GM21737 (cell line): ENCODE data around the gene SYNGR3.
"Not testable (repeated sequence)": the region's sequence is repeated elsewhere in the genome, so short reads cannot be mapped to it uniquely, and the experiment has no call there.

Experiments
- ATAC-seq: cut with Tn5 transposase; IDR thresholded peaks from one replicate; pipeline ENCODE4 v1.9.1; 2021; ENCODE audit warnings: mild to moderate bottlenecking, moderate library complexity; ENCODE audit not compliant: unreplicated experiment

The SYNGR3 gene

DNA sequence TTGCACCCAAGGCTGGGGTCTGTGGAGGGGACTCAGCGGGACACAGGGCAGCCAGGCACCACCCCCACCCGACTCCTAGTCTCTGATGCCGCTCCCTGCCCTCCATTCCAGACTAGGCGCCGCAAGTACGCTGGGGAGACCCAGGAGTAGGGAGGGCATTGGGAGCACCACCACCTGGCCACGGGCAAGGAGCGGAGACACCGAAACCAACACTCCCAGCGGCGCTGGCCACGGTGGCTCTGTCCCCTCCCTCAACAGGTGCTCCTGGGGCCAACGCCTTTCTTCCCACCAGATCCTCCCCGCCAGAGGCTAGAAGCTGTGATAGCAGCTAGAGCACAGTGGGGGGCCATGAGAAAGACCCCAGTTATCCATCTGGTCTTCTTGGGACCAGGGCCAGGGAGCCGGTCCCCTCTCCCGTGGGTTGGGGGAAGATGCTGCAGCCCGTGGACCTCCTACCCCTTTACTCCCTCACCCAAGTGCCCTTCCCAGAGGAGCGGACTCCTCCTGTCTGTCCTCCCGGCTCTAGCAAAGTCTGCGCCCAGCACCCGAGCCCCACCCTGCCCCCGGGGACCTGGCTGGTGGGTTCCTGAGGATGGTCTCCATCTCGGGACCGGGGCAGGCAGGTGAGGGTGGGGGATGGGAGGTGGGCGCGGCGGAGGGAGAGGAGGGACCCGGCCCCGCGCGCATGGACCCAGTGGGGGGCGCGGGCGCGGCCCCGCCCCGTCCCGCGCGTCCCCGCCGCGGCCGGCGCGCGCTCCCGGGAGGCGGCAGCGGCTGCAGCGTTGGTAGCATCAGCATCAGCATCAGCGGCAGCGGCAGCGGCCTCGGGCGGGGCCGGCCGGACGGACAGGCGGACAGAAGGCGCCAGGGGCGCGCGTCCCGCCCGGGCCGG lies at the start of gene SYNGR3:
Gene SYNGR3 (plus strand): TSS at position 762 of the 892 bp plus-strand sequence. CDS start 133 bp downstream, outside the sequence.
- ATAC-seq = no peak

- ATAC-seq = no peak
Observed at GRCh38 chr16:1940273-1941161, 49.3 kb upstream of the SYNGR3 start.

- ATAC-seq = no peak
Observed at GRCh38 chr16:1941162-1942046, 48.4 kb upstream of the SYNGR3 start.

DNA sequence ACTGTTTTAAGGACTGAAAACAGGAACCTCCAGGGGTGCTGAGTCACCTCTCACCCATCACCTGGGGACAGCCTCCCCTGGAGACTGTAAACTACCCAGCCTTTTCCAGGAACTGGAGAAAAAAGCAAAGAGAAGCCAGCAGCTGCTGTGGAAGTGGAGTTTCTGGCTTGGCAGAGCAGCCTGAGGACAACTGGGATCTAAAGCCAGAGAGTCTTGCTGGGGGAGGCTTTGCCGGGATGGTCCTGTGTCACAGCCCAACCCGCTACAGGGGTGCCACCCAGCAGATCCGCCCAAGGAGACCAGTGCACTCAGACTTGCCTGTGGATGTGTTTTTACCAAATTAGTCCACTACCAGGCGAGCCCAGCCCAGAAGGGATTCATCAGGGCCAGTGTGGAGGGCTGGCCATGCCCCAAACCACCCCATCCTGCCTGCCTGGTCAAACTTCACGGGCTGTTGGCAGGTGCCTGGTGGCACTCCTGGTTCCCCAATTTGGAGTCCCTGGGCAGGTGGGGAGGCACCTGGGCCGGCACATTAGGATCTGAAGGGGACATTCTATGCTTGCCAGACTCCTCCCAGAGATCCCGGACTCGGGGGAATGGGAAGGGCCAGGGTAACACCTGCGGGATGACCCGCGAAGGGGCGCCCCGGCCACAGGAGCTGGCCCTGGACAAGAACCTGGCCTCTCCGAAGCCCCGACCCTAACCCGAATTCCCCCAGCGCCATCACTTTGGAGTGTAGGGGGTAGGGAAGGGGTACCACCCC lies 47.5 kb upstream of the SYNGR3 start:
- ATAC-seq = no peak

DNA sequence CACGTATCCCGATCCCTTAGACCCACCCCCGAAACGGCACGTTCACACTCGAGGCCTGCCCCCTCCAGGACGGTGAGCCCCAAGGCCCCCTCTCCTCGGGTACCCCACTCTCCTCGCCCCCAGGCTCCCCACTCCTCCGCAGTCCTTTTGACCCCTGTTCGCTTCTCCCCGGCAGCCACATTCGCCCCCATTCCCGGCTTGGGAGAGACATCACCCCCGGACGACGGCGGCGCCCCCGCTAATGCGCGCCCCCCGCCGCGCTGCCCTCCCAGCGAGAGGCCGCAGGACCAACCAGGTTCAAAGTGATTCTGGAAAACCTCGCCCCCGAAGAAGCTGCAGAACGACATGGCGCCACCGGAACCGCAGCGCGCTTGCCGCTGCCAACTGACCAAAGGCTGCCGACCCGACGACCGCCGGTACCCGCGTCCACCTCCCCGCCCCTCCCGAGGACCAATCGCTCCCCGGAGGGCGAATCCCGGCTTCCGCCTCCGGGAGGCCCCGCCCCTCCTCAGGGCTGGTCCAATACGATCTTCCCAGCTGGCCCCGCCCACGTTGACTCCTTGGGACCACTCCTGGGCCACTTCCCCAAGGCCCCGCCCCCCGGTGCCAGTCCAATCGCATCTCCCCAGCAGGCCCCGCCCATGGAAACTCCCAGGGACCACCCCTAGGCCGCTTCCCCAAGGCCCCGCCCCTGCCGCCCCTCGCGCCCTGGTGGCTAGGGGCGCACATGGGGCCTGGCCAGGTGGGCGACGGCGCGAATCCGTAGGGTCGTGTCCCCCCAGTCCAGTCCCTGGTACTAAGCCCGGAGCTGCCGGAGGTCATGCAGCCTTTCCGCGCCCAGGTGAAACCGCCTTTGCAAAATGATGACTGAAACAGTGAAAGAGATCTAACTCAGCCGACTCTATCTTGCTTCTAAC lies 46.7 kb upstream of the SYNGR3 start, which contains the start of gene MSRB1:
Gene MSRB1 (minus strand): TSS at position 390 of the 917 bp plus-strand sequence. CDS start 43 bp downstream, at position 347.
- ATAC-seq = peak; percentile 84

DNA sequence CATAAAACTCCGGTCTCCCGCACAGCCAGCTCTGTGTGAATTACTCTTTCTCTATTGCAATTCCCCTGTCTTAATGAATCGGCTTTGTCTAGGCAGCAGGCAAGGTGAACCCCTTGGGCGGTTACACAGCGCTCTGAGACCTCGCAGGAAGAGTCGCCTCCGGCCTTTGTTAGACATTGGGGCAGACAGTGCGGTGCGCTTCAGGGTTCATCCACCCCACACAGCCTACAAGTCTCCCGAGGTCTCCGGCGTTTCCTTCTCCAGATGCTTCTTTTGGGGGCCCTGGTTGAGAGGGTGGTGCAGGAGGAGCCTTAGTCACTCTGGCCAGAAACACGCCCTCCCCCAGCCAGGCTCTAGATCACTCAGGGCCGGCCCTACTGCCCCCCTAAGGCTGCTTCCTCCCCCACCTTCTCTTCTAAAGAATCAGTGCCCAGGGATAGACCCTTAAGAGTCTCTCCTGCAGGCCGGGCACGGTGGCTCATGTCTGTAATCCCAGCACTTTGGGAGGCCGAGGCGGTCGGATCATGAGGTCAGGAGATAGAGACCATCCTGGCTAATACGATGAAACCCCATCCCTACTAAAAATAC lies 45.1 kb upstream of the SYNGR3 start:
- no peak for ATAC-seq

- no peak for ATAC-seq
Observed at GRCh38 chr16:1945559-1946391, 44.0 kb upstream of the SYNGR3 start.

GRCh38 chr16:1946495-1947368 lies 43.0 kb upstream of the SYNGR3 start:
- no peak for ATAC-seq

DNA sequence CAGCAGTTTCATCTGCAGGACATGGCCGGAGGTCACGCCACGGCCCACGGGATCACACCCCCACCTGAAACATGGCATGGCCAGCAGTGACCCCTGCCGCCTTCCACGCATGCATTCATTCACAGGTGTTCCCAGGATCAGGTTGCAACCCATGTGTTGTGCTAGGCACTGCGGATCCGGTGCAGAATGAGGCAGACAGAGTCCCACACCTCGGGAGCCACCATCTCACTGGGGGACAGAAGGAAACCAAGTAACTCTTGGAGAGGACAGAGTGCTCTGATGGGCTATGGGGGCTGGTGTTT lies 42.5 kb upstream of the SYNGR3 start:
- no peak for ATAC-seq

DNA sequence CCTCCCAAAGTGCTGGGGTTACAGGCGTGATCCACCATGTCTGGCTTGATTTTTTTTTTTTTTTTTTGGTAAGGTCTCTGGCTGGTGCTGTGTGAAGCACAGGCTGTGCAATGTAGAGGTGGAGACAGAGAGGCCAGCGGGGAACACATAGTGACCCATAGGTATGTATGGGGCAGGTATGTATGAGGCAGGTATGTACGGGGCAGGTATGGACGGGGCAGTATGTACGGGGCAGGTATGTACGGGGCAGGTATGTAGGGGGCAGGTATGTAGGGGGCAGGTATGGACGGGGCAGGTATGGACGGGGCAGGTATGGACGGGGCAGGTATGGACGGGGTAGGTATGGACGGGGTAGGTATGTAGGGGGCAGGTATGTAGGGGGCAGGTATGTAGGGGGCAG lies 40.3 kb upstream of the SYNGR3 start:
- ATAC-seq = no peak

DNA sequence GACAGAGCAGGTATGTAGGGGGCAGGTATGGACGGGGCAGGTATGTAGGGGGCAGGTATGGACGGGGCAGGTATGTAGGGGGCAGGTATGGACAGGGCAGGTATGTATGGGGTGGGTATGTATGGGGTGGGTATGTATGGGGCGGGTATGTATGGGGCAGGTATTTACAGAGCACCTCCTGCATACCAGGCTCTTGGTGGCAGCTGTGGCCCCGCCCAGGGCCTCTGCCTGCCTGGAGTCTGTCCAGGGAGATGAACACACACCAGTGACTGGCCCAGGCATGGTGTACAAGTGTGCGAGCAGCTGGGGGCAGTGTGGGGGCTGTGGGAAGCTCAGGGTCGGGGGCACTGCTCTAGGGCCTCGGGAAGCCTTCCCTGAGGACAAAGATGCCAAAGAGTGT lies 39.7 kb upstream of the SYNGR3 start:
- ATAC-seq = no peak

DNA sequence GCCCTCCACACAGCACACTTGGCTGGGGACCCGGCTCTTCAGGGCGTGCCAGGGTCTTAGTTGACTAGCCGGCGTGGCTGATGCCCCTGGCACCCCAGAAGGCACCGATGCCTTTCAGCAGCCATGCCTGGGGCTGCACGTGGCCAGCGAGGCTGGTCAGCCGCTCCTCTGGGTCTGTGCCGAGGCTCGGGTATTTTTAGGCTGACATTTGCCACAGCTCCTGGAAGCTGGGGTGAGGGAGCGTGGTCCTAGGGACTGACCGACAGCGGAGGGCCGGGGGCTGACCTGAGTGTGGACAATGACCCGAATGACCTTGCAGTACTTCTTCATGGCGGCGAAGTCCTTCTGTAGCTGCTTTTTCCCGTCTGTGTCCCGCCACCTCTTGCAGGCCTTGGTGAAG lies 39.2 kb upstream of the SYNGR3 start:
- ATAC-seq = no peak

DNA sequence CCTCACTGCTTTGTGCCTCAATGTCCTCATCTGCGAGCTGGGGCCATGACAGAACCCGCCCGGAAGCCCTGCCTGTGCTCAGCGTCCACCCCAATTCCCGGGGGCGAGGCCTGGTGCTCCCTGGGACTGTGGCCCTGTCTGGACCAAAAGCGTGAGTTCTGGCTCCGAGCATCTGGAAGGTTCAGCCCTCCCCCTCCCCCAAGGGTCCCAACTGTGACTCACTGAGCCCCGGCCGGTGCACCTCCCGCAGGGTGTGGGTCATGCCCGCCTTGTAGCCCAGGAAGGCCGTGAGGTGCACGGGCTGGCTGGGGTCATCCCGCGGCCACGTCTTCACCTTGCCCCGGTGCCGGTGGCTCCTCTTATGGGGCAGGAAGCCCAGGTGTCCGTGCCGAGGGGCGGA lies 36.0 kb upstream of the SYNGR3 start:
- ATAC-seq = no peak

DNA sequence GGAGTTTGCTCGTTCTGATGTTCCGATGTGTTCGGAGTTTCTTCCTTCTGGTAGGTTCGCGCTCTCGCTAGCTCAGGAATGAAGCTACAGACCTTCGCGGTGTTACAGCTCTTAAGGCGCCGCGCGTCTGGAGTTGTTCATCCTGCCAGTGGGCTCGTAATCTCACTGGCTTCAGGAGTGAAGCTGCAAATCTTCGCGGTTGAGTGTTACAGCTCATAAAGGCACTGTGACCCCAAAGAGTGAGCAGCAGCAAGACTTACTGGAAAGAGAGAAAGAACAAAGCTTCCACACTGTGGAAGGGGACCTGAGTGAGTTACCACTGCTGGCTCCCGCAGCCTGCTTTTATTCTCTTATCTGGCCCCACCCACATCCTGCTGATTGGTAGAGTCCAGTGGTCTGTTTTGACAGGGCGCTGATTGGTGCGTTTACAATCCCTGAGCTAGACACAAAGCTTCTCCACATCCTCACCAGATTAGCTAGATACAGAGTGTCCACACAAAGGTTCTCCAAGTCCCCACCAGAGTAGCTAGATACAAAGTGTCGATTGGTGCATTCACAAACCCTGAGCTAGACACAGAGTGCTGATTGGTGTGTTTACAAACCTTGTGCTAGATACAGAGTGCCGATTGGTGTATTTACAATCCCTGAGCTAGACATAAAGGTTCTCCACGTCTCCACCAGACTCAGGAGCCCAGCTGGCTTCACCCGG lies 32.2 kb upstream of the SYNGR3 start:
- ATAC-seq = not testable (repeated sequence)

DNA sequence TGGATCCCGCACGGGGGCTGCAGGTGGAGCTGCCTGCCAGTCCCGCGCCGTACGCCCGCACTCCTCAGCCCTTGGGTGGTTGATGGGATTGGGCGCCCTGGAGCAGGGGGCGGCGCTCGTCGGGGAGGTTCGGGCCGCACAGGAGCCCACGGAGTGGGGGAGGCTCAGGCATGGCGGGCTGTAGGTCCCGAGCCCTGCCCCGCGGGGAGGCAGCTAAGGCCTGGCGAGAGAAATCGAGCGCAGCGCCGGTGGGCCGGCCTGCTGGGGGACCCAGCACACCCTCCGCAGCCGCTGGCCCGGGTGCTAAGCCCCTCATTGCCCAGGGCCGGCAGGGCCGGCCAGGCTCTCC lies 31.7 kb upstream of the SYNGR3 start:
- not testable (repeated sequence) for ATAC-seq

DNA sequence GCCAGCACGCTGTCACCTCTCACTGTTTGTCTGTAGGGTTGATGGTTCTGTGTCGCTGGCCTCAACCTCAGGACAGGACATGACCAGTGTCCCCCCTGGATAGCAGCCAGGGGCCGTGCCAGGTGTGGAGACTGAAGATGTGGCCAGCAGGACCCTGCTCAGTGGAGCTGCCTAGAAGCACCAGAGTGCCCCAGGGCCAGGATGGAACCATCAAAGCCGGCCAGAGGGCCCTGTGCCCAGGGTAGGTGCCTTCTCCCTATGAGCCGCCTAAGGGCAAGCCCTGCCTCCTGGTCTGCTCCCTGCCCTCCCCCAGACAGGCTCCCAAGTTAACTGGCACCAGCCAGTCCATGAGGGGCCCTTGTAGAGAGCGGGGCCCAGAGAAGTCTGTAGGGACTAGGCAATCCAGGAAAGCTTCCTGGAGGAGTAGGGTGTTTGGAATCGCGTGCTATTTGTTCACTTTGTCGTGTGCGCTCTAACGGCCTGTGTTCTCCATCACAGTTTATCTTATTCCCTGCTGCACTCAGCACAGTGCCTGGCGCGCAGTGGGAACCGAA lies 31.0 kb upstream of the SYNGR3 start:
- ATAC-seq = peak; percentile 2
